ENCODE results near the gene DHH.

Gene DHH

GRCh38 chr12:49055978-49056754 lies 38.4 kb downstream of the DHH start:
- H3K27ac ChIP-seq (ENCODE audit: low read depth, low read length) = no peak overlapping the region
- no peak overlapping the region for H3K9ac ChIP-seq (ENCODE audit: low read depth, low read length)
- H3K4me3 ChIP-seq (ENCODE audit: low read depth, low read length) = peak overlapping the region; percentile 34

GRCh38 chr12:49055092-49055491 lies 39.5 kb downstream of the DHH start:
- Histone ChIP-seq H3K36me3 (ENCODE audit: control insufficient read depth, insufficient read depth, low read length) (peaks cover 53% of the 10 kb centered on the region), H3K27ac (ENCODE audit: low read depth, low read length) (no peak overlapping the region), H3K4me3 (ENCODE audit: low read depth, low read length) (no peak overlapping the region), H3K9ac (ENCODE audit: low read depth, low read length) (no peak overlapping the region), H3K9me3 (ENCODE audit: control insufficient read depth, insufficient read depth, low read length) (no peaks in the 10 kb centered on the region), H3K27me3 (ENCODE audit: control insufficient read depth, insufficient read depth, low read length) (no peaks in the 10 kb centered on the region), H3K4me1 (ENCODE audit: control insufficient read depth, insufficient read depth, low read length) (peaks cover 31% of the 10 kb centered on the region)

More at GRCh38 chr12:49055978-49056754, 38.4 kb downstream of the DHH start:
- H3K27me3 ChIP-seq (ENCODE audit: control insufficient read depth, insufficient read depth, low read length) = no peaks in the 10 kb centered on the region
- peaks cover 31% of the 10 kb centered on the region for H3K4me1 ChIP-seq (ENCODE audit: control insufficient read depth, insufficient read depth, low read length)
- H3K9me3 ChIP-seq (ENCODE audit: control insufficient read depth, insufficient read depth, low read length) = no peaks in the 10 kb centered on the region
- H3K36me3 ChIP-seq (ENCODE audit: control insufficient read depth, insufficient read depth, low read length) = peaks cover 42% of the 10 kb centered on the region

- Histone ChIP-seq H3K36me3 (ENCODE audit: control insufficient read depth, insufficient read depth, low read length) (peaks cover 59% of the 10 kb centered on the region), H3K4me3 (ENCODE audit: low read depth, low read length) (no peak overlapping the region)
Measured at GRCh38 chr12:49054524-49054923, 40.1 kb downstream of the DHH start.

GRCh38 chr12:49054096-49054495 lies 40.5 kb downstream of the DHH start:
- no peak overlapping the region for H3K4me3 ChIP-seq (ENCODE audit: low read depth, low read length)
- no peak overlapping the region for H3K27ac ChIP-seq (ENCODE audit: low read depth, low read length)
- H3K9me3 ChIP-seq (ENCODE audit: control insufficient read depth, insufficient read depth, low read length) = no peaks in the 10 kb centered on the region
- H3K27me3 ChIP-seq (ENCODE audit: control insufficient read depth, insufficient read depth, low read length) = no peaks in the 10 kb centered on the region
- peaks cover 63% of the 10 kb centered on the region for H3K36me3 ChIP-seq (ENCODE audit: control insufficient read depth, insufficient read depth, low read length)
- H3K4me1 ChIP-seq (ENCODE audit: control insufficient read depth, insufficient read depth, low read length) = peaks cover 31% of the 10 kb centered on the region
- H3K9ac ChIP-seq (ENCODE audit: low read depth, low read length) = no peak overlapping the region

More at GRCh38 chr12:49054524-49054923, 40.1 kb downstream of the DHH start:
- Histone ChIP-seq H3K27ac (ENCODE audit: low read depth, low read length) (no peak overlapping the region), H3K27me3 (ENCODE audit: control insufficient read depth, insufficient read depth, low read length) (no peaks in the 10 kb centered on the region), H3K9ac (ENCODE audit: low read depth, low read length) (no peak overlapping the region), H3K9me3 (ENCODE audit: control insufficient read depth, insufficient read depth, low read length) (no peaks in the 10 kb centered on the region), H3K4me1 (ENCODE audit: control insufficient read depth, insufficient read depth, low read length) (peaks cover 31% of the 10 kb centered on the region)

GRCh38 chr12:49052451-49053208 lies 42.0 kb downstream of the DHH start:
- Histone ChIP-seq H3K9me3 (ENCODE audit: control insufficient read depth, insufficient read depth, low read length) (no peaks in the 10 kb centered on the region), H3K36me3 (ENCODE audit: control insufficient read depth, insufficient read depth, low read length) (peaks cover 78% of the 10 kb centered on the region), H3K27ac (ENCODE audit: low read depth, low read length) (no peak overlapping the region), H3K9ac (ENCODE audit: low read depth, low read length) (no peak overlapping the region), H3K4me3 (ENCODE audit: low read depth, low read length) (no peak overlapping the region), H3K4me1 (ENCODE audit: control insufficient read depth, insufficient read depth, low read length) (peaks cover 22% of the 10 kb centered on the region), H3K27me3 (ENCODE audit: control insufficient read depth, insufficient read depth, low read length) (no peaks in the 10 kb centered on the region)

GRCh38 chr12:49051777-49052438 lies 42.7 kb downstream of the DHH start:
- H3K27ac ChIP-seq (ENCODE audit: low read depth, low read length) = no peak overlapping the region
- no peak overlapping the region for H3K4me3 ChIP-seq (ENCODE audit: low read depth, low read length)
- H3K36me3 ChIP-seq (ENCODE audit: control insufficient read depth, insufficient read depth, low read length) = peaks cover 85% of the 10 kb centered on the region
- H3K27me3 ChIP-seq (ENCODE audit: control insufficient read depth, insufficient read depth, low read length) = no peaks in the 10 kb centered on the region
- peaks cover 15% of the 10 kb centered on the region for H3K4me1 ChIP-seq (ENCODE audit: control insufficient read depth, insufficient read depth, low read length)
- H3K9me3 ChIP-seq (ENCODE audit: control insufficient read depth, insufficient read depth, low read length) = no peaks in the 10 kb centered on the region
- no peak overlapping the region for H3K9ac ChIP-seq (ENCODE audit: low read depth, low read length)

- Histone ChIP-seq H3K27me3 (ENCODE audit: control insufficient read depth, insufficient read depth, low read length) (no peaks in the 10 kb centered on the region), H3K9ac (ENCODE audit: low read depth, low read length) (no peak overlapping the region), H3K9me3 (ENCODE audit: control insufficient read depth, insufficient read depth, low read length) (no peaks in the 10 kb centered on the region), H3K36me3 (ENCODE audit: control insufficient read depth, insufficient read depth, low read length) (peaks cover 90% of the 10 kb centered on the region), H3K27ac (ENCODE audit: low read depth, low read length) (no peak overlapping the region), H3K4me1 (ENCODE audit: control insufficient read depth, insufficient read depth, low read length) (peaks cover 10% of the 10 kb centered on the region), H3K4me3 (ENCODE audit: low read depth, low read length) (no peak overlapping the region)
Measured at GRCh38 chr12:49051373-49051764, 43.2 kb downstream of the DHH start.

- no peak overlapping the region for H3K27ac ChIP-seq (ENCODE audit: low read depth, low read length)
- H3K4me3 ChIP-seq (ENCODE audit: low read depth, low read length) = no peak overlapping the region
- H3K4me1 ChIP-seq (ENCODE audit: control insufficient read depth, insufficient read depth, low read length) = peaks cover 3% of the 10 kb centered on the region
- H3K36me3 ChIP-seq (ENCODE audit: control insufficient read depth, insufficient read depth, low read length) = peaks cover 97% of the 10 kb centered on the region
- no peak overlapping the region for H3K9ac ChIP-seq (ENCODE audit: low read depth, low read length)
- H3K9me3 ChIP-seq (ENCODE audit: control insufficient read depth, insufficient read depth, low read length) = no peaks in the 10 kb centered on the region
- no peaks in the 10 kb centered on the region for H3K27me3 ChIP-seq (ENCODE audit: control insufficient read depth, insufficient read depth, low read length)
Measured at GRCh38 chr12:49050507-49051372, 43.9 kb downstream of the DHH start.

GRCh38 chr12:49049566-49050224 lies 44.9 kb downstream of the DHH start:
- H3K36me3 ChIP-seq (ENCODE audit: control insufficient read depth, insufficient read depth, low read length) = peaks cover 100% of the 10 kb centered on the region
- H3K4me1 ChIP-seq (ENCODE audit: control insufficient read depth, insufficient read depth, low read length) = no peaks in the 10 kb centered on the region
- H3K9me3 ChIP-seq (ENCODE audit: control insufficient read depth, insufficient read depth, low read length) = no peaks in the 10 kb centered on the region
- no peaks in the 10 kb centered on the region for H3K27me3 ChIP-seq (ENCODE audit: control insufficient read depth, insufficient read depth, low read length)
- H3K9ac ChIP-seq (ENCODE audit: low read depth, low read length) = no peak overlapping the region
- no peak overlapping the region for H3K4me3 ChIP-seq (ENCODE audit: low read depth, low read length)
- no peak overlapping the region for H3K27ac ChIP-seq (ENCODE audit: low read depth, low read length)

- no peaks in the 10 kb centered on the region for H3K27me3 ChIP-seq (ENCODE audit: control insufficient read depth, insufficient read depth, low read length)
- no peak overlapping the region for H3K27ac ChIP-seq (ENCODE audit: low read depth, low read length)
- no peaks in the 10 kb centered on the region for H3K9me3 ChIP-seq (ENCODE audit: control insufficient read depth, insufficient read depth, low read length)
- no peak overlapping the region for H3K9ac ChIP-seq (ENCODE audit: low read depth, low read length)
- H3K4me3 ChIP-seq (ENCODE audit: low read depth, low read length) = no peak overlapping the region
- peaks cover 100% of the 10 kb centered on the region for H3K36me3 ChIP-seq (ENCODE audit: control insufficient read depth, insufficient read depth, low read length)
- H3K4me1 ChIP-seq (ENCODE audit: control insufficient read depth, insufficient read depth, low read length) = no peaks in the 10 kb centered on the region
Measured at GRCh38 chr12:49048953-49049352, 45.6 kb downstream of the DHH start.

Measured in HUES48 (cell line).